GM21447 (cell line): ENCODE measurements around the gene ABCA13.

Experiments used
- ATAC-seq: cut with Tn5 transposase; IDR thresholded peaks from one replicate; pipeline ENCODE4 v1.9.1; 2021; ENCODE audit not compliant: unreplicated experiment

ABCA13 gene

DNA sequence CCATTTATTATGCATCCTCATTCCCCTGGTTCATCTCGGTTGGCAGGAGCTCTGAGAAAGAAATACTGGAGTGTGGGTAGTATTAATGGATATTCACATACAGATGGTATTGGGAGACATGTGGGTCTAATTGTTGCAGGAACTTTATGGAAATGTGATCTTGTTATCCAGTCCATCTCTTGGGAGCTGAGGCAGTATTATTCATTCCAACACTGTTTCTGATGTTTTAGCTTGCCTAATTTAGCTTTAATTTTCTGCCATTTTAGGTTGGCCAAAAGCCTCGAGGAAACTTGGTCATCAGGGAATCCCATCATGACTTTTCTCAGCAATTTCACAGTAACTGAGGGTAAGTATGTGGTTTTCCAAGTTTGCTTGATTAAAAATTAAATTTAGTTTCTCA, 125.7 kb downstream of the ABCA13 start:
- no peak for ATAC-seq

GRCh38 chr7:48298779-48299178, 127.5 kb downstream of the ABCA13 start:
- ATAC-seq = peak; percentile 69

DNA sequence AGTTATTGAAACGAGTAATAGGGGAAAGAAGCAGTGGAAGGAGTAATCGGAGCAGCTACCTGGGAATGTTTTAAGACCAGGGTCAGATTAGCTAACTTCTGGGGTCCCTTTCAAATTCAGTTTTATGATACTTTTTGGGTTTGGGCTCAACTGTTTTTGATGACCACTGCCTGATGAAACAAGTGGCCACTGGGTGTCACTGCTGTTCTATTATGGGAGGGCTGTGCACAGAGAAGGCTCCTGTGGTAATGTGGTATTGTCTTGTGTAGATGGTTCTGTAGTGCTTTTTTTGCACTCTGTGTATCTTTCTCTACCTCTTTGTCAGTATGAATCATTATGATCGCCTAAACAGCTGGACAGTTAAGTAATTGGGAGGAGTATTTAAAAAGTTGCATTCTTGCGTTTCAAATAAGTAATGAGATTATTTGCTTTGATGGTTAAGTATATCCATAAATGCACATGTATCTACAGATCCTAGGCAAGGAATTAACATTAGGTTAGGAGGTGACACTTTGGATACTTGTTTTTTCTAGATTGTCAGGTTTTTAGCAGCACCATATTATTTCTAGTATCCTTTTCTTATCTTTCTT, 128.4 kb downstream of the ABCA13 start:
- ATAC-seq = peak; percentile 97

DNA sequence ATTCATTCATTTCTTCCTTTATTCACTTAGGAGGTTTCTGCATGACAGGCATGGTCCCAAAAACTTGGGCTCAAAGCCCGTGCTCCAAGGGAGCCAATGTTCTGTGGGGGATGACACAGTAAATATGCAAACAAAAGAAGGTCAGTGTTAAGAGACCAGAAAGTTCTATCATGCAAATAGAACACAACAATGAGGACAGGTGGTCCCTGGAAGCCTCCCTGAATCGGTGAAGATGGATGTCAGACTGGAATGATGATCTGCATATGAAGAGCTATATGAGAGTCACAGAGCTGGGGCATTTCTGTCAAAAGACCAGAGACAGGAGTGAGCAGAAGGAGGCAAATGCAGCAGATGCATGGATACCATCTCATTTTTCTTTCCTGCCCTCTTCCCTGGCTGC, 129.0 kb downstream of the ABCA13 start:
- no peak for ATAC-seq

GRCh38 chr7:48301201-48301600, 129.9 kb downstream of the ABCA13 start:
- ATAC-seq = no peak

- ATAC-seq = no peak
Measured at GRCh38 chr7:48304641-48305040, 133.4 kb downstream of the ABCA13 start.

DNA sequence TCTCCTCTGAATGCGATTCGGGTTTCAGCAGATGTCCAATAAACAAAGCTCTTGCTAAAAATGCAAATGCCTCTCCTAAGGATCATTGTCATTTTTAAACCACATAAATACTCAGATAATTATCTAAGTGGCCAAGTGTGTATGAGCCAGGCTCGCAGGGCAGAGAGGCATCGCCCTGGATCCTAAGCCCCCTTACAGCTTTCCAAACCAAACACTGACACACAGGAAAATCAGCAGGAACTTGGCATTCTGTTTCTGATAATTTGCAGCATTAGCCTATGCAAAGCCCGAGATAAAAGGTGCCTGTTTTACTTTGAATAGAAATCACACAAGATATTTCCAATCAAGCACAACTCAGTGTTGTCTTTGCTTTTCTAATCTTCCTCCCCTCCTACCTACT, 134.4 kb downstream of the ABCA13 start:
- ATAC-seq = no peak

- ATAC-seq = no peak
Measured at GRCh38 chr7:48307041-48307714, 135.9 kb downstream of the ABCA13 start.

DNA sequence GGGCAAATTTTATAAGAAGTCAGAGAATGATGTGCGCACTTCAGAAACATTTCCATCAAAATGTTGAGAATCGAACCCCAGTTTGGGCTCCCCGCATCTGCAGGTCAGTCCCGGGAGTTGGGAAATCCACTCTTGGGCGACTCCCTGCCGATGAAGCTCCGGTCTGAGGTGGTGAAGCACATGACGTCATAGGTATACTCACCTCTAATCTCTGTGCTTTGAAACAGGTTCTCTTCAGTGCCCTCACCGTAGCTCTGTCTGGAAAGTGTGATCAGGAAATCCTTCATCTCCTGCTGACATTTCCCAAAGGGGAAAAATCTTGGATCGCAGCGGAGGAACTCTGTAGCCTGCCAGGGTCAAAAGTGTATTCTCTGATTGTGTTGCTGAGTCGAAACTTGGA, 138.5 kb downstream of the ABCA13 start:
- no peak for ATAC-seq

DNA sequence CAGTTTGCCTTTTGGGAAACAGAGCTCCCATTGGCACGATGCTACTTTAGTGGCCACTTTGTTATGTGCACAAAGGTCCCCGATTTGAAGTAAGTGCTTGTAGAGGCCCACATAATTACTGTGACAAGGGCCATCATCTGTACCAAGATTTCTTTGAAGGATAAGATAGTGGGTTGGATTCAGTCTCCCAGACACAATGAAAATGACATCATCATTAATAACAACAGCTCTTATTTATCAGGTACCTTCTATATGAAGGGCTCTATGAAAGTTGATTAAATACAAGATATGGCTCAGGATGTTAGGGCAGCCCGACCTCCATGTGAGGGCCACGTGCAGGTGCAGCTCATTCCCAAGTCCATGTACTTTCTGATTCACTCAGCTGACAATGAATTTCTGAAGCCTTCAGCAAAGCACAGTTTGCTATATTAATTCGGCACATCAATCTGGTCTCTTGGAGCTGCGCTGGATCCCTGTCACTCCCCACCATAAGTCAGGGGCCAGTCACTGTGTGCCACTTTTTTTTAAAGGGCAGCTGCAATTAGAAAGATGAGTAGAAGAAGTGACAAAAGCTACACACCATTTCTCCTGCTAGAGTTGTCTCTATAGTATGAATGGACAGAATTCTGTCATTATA, 140.3 kb downstream of the ABCA13 start:
- ATAC-seq = no peak

- ATAC-seq = no peak
Measured at GRCh38 chr7:48312151-48312550, 140.9 kb downstream of the ABCA13 start.

DNA sequence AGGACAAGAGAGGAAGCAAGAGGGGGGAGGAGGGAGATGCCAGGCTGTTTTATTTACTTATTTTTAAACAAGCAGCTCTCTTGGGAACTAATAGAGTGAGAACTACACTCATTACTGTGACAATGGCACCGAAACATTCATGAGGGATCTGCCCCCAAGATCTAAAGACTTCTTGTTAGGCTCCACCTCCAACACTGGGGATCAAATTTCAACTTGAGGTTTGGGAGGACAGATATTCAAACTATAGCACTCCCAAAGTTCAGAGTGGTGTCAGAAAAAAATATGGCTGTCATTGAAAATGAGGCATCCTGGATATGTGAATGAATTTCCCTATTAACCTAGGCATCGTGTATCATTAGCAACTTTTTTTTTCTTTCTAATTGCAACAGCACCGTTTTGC, 145.5 kb downstream of the ABCA13 start:
- ATAC-seq = no peak

- ATAC-seq = no peak
Measured at GRCh38 chr7:48317360-48317759, 146.1 kb downstream of the ABCA13 start.

DNA sequence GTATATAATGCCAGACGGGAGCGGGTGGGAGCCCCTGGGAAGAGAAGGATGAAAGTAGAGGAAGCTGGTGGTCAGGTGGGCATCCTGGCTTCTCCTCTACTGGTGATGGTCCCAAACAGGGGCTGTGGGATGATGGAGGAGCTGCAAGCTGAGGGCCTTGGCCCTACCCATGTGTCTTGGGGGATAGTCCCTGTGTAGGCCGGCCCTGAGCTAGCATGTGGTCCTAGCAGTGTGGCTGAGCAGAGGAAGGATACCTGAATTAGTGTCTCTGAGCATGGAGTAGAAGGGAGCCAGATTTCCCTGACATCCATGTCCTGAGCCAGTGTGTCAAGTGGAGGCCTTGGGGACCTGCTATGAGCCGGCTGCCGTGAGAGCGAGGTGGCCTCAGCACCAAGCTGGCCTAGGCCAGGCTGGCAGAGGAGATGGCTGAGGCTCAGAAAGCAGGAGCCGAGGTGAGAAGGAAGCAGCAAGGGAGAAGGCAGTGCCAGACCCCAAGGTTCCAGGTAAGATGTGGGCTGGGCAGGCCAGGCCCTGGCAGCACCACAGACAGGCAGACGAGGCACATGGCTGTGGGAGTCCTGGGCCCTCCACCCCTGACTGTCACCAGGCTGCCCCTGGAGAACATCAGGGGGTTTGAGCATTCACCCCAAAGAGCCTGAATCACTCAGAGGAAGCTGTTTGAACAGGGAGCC, 150.2 kb downstream of the ABCA13 start:
- no peak for ATAC-seq

- ATAC-seq = no peak
Measured at GRCh38 chr7:48337012-48337621, 165.9 kb downstream of the ABCA13 start.

DNA sequence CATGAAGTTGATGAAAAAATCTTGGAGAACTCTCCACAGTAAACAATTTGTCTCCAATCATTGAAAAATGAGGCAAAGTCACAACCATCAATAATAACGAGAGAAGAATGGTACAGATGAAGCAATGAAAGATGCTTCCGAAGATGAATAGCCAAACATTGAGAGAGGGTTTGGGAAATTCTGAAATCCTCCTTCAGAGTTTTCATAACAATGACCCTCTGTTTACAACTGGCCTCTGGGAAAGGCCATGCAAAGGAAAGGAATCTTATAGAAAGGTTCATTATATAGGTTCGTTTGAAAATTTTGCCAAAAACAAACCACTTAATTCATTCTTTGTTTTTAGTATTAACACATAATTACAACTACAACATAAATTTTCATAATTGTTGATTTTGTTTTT, 166.5 kb downstream of the ABCA13 start:
- ATAC-seq = no peak

DNA sequence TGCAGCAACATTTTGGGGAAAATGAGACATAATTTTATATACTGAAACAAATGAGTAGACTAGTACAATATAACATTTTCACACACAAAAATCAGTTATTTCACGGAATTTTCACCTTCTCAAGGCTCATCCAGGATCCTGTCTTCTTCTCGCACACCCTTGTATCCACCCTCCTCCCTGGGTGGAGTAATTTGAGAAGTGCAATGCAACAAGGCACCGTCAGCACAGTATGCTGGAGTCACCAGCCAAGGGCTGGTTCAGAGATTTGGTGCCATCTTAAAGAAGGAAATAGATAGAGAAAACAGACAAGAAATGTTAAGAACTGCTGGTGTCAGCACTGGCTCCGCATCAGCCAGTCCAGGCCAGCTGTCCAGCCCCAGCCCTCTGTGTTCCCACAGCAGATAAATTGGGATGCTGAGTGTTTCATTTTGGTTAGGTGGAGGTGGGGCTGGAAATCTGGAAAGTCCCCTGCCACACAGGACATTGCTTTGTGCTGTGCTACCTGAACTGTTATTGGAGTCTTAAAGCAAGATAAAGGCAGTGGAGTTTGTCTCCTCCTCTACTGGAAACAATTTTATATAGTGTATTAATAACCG, 176.1 kb downstream of the ABCA13 start:
- no peak for ATAC-seq

DNA sequence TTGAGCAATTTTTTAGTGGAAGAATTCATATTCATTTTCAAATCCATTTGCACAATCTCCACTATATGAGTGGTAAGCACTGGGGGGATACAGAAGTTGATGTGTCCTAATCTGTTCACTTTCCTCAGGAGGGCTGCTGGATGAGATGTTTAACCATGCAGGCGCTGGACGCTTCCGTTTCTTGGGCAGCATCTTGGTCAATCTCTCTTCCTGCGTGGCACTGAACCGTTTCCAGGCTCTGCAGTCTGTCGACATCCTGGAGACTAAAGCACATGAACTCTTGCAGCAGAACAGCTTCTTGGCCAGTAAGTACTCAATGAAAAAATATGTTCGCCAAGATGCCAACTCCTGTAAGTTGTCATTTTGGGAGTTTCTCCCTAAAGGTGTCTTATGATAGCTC, 179.3 kb downstream of the ABCA13 start:
- no peak for ATAC-seq

DNA sequence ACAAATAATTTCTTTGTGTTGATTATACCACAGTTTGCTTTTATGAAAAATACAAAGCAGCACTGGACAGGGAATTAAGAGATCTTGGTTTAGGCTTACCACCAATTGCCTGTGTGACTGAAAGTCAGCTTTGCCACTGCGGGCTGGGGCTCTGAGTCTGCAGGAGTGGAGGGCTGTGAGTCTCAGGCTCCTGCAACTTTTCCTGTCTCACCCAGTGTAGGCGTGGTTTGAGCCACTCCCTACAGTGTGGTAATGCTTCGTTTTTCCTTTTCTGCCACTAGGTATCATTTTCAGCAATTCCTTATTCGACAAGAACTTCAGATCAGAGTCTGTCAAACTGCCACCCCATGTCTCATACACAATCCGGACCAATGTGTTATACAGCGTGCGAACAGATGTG, 180.6 kb downstream of the ABCA13 start:
- ATAC-seq = no peak

DNA sequence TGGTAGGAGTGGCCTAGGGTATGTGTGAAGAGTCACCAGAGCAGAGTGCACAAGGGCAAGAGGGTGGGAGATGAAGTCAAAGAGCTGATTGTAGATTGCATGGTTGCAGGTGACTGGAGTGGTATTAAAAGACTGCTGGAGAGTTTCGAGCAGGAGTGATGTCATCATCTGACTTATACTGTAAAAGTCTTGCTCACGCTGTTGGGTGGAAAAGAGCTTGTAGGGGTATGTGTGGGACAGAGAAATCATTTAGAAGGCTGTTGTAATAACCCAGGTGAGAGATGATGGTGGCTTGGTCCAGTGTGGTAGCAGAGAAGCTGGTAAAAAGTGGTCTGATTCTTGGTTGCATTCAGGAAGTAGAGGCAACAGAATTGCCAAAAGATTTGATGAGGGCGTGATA, 184.1 kb downstream of the ABCA13 start:
- no peak for ATAC-seq

DNA sequence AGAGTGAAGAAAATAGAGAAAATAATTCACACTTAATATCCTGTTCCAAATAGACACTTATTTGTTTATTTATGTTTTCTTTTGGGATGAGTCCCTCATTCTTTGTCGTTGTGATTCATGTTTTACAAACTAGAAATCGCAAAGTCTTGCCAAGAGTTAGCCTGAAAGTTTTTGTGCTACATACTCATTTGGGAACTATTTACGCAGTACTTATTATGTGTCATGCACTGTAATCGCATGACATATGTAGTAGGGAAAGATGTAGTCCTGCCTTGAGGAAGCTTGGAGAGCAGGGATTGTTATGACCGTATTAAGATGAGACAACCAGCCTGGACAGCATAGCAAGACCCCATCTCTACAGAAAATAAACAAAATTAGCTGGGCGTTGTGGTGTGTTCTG, 189.3 kb downstream of the ABCA13 start:
- no peak for ATAC-seq
